Measurements from ENCODE around the gene PLA2G3.

GRCh38 chr22:31143537-31143936, 3.2 kb upstream of the PLA2G3 start:
- TF ChIP-seq CTCF (IDR thresholded peaks at IDR 0.05) = no peak
- TF ChIP-seq TCF7L2 (IDR thresholded peaks at IDR 0.05; ENCODE audit: low read depth, low read length) = no peak
- TF ChIP-seq REST (IDR thresholded peaks at IDR 0.05; ENCODE audit: insufficient read depth in 1 of 2, low read depth in 2 of 2, low read length in 1 of 2) = no peak
- TF ChIP-seq POLR2AphosphoS5 (IDR thresholded peaks at IDR 0.05; ENCODE audit: low read depth, low read length) = no peak
- TF ChIP-seq SIN3A (IDR thresholded peaks at IDR 0.05; ENCODE audit: borderline replicate concordance, insufficient read depth, low read depth, low read length) = no peak

All from Panc1 (cell line).